HepG2 (cell line): ENCODE data around the gene CD9. TPM values are rescaled to one million over a fixed set of nuclear protein-coding genes. Genes with fewer than 3 reads are reported as not detected.

Experiments used
- ESRRA ChIP-seq: sonication (generic); formaldehyde crosslinking; IDR thresholded peaks from 2 replicates; pipeline ENCODE4 v1.5.1; 2020; ENCODE audit warnings: mild to moderate bottlenecking, low read depth, missing genetic modification reagents
- FOXA3 ChIP-seq: IDR thresholded peaks from 2 replicates; pipeline ENCODE4 v1.6.1; 2016; ENCODE audit warnings: missing genetic modification reagents, missing compliant biosample characterization
- GTF3A ChIP-seq: sonication (generic); formaldehyde crosslinking; conservative IDR thresholded peaks from 2 replicates; pipeline ENCODE4 v1.4.0; 2020; ENCODE audit warnings: mild to moderate bottlenecking, missing genetic modification reagents
- KDM1A ChIP-seq: IDR thresholded peaks from 2 replicates; pipeline ENCODE4 v1.6.1; 2016; ENCODE audit warnings: missing compliant biosample characterization
- MEIS2 ChIP-seq: sonication (generic); formaldehyde crosslinking; IDR thresholded peaks from 2 replicates; pipeline ENCODE4 v1.9.0; 2021; ENCODE audit warnings: mild to moderate bottlenecking, missing genetic modification reagents
- SIX1 ChIP-seq: sonication (generic); formaldehyde crosslinking; IDR thresholded peaks from 2 replicates; pipeline ENCODE4 v1.4.0; 2020; ENCODE audit warnings: missing genetic modification reagents, borderline replicate concordance
- SPEN ChIP-seq: sonication (generic); formaldehyde crosslinking; IDR thresholded peaks from 2 replicates; pipeline ENCODE4 v1.5.1; 2020; ENCODE audit warnings: low read depth, mild to moderate bottlenecking, missing genetic modification reagents
- ZMYM3 ChIP-seq: sonication (generic); formaldehyde crosslinking; IDR thresholded peaks from 2 replicates; pipeline ENCODE4 v1.5.1; 2020; ENCODE audit warnings: mild to moderate bottlenecking, missing genetic modification reagents
- ZNF430 ChIP-seq: sonication (generic); formaldehyde crosslinking; IDR thresholded peaks from 2 replicates; pipeline ENCODE4 v1.9.0; 2021; ENCODE audit warnings: mild to moderate bottlenecking, missing genetic modification reagents
- ZNF431 ChIP-seq: sonication (generic); formaldehyde crosslinking; IDR thresholded peaks from 2 replicates; pipeline ENCODE4 v1.9.0; 2022; ENCODE audit warnings: missing genetic modification reagents, low read depth, mild to moderate bottlenecking, borderline replicate concordance
- ZNF589 ChIP-seq: sonication (generic); formaldehyde crosslinking; conservative IDR thresholded peaks from 2 replicates; pipeline ENCODE4 v1.8.0; 2022; ENCODE audit warnings: mild to moderate bottlenecking, moderate library complexity, missing genetic modification reagents
- ZNF614 ChIP-seq: IDR thresholded peaks from 2 replicates; pipeline ENCODE4 v1.6.1; 2018; ENCODE audit warnings: missing biosample characterization, missing genetic modification reagents, inconsistent platforms, borderline replicate concordance
- ZNF772 ChIP-seq: sonication (generic); formaldehyde crosslinking; IDR thresholded peaks from 2 replicates; pipeline ENCODE4 v1.5.0; 2020; ENCODE audit warnings: mild to moderate bottlenecking, missing genetic modification reagents
- polyA plus RNA-seq, 8 experiments: library from polyadenylated mRNA; depleted of rRNA in 3 of 8; stranded (reverse) in 7 of 8; unstranded in 1 of 8; fragments of >200 nt; fragmentation: Illumina TruSeq in 4 of 8; extraction: Trizol in 4 of 8; gene quantifications; 2 replicates each; pipeline versions ENCODE4 v1.2.1 to v1.2.3, GENCODE V29; 2011 to 2016; ENCODE audit warnings: low read depth in 4 of 8, missing spikeins in 1 of 8, mixed read lengths in 1 of 8; ENCODE audit not compliant: insufficient read depth in 1 of 8
- total RNA-seq, 5 experiments: library from RNA; depleted of rRNA; stranded (reverse); fragments of >200 nt; fragmentation: Illumina TruSeq; extraction: Trizol; gene quantifications; 2 replicates each; pipeline ENCODE4 v1.2.3, GENCODE V29; 2016; ENCODE audit warnings: low read depth in 1 of 5
- TF ChIP-seq, protein P1 (sequence below): sonication (generic); formaldehyde crosslinking; IDR thresholded peaks from 2 replicates; pipeline ENCODE4 v1.4.0; 2020; ENCODE audit warnings: missing genetic modification reagents
- TF ChIP-seq, protein P2 (sequence below): sonication (generic); formaldehyde crosslinking; IDR thresholded peaks from 2 replicates; pipeline ENCODE4 v1.4.0; 2020; ENCODE audit warnings: mild to moderate bottlenecking, missing genetic modification reagents
- TF ChIP-seq, protein P3 (sequence below): sonication (generic); formaldehyde crosslinking; IDR thresholded peaks from 2 replicates; pipeline ENCODE4 v1.9.0; 2022; ENCODE audit warnings: missing genetic modification reagents, mild to moderate bottlenecking, borderline replicate concordance

Gene CD9
- total and polyA plus RNA-seq, 2 of the 13 experiments (the other 11 are each of a cell fraction or from before 2014, with no cell fraction given), result 5.8 to 38.3 TPM

- TF ChIP-seq, protein P1, sequence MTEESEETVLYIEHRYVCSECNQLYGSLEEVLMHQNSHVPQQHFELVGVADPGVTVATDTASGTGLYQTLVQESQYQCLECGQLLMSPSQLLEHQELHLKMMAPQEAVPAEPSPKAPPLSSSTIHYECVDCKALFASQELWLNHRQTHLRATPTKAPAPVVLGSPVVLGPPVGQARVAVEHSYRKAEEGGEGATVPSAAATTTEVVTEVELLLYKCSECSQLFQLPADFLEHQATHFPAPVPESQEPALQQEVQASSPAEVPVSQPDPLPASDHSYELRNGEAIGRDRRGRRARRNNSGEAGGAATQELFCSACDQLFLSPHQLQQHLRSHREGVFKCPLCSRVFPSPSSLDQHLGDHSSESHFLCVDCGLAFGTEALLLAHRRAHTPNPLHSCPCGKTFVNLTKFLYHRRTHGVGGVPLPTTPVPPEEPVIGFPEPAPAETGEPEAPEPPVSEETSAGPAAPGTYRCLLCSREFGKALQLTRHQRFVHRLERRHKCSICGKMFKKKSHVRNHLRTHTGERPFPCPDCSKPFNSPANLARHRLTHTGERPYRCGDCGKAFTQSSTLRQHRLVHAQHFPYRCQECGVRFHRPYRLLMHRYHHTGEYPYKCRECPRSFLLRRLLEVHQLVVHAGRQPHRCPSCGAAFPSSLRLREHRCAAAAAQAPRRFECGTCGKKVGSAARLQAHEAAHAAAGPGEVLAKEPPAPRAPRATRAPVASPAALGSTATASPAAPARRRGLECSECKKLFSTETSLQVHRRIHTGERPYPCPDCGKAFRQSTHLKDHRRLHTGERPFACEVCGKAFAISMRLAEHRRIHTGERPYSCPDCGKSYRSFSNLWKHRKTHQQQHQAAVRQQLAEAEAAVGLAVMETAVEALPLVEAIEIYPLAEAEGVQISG, result peak; percentile 8; the same call in 1 of the 2 replicates
- TF ChIP-seq ZMYM3 (CRISPR knock-in tag), result peak; percentile 22; the same call in 1 of the 2 replicates
- no peak for TF ChIP-seq ESRRA (CRISPR knock-in tag)
- TF ChIP-seq, protein P2, sequence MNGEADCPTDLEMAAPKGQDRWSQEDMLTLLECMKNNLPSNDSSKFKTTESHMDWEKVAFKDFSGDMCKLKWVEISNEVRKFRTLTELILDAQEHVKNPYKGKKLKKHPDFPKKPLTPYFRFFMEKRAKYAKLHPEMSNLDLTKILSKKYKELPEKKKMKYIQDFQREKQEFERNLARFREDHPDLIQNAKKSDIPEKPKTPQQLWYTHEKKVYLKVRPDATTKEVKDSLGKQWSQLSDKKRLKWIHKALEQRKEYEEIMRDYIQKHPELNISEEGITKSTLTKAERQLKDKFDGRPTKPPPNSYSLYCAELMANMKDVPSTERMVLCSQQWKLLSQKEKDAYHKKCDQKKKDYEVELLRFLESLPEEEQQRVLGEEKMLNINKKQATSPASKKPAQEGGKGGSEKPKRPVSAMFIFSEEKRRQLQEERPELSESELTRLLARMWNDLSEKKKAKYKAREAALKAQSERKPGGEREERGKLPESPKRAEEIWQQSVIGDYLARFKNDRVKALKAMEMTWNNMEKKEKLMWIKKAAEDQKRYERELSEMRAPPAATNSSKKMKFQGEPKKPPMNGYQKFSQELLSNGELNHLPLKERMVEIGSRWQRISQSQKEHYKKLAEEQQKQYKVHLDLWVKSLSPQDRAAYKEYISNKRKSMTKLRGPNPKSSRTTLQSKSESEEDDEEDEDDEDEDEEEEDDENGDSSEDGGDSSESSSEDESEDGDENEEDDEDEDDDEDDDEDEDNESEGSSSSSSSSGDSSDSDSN, result no peak
- TF ChIP-seq, protein P3, sequence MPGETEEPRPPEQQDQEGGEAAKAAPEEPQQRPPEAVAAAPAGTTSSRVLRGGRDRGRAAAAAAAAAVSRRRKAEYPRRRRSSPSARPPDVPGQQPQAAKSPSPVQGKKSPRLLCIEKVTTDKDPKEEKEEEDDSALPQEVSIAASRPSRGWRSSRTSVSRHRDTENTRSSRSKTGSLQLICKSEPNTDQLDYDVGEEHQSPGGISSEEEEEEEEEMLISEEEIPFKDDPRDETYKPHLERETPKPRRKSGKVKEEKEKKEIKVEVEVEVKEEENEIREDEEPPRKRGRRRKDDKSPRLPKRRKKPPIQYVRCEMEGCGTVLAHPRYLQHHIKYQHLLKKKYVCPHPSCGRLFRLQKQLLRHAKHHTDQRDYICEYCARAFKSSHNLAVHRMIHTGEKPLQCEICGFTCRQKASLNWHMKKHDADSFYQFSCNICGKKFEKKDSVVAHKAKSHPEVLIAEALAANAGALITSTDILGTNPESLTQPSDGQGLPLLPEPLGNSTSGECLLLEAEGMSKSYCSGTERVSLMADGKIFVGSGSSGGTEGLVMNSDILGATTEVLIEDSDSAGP (CRISPR knock-in tag), result peak; percentile 75; the same call in 1 of the 2 replicates
- TF ChIP-seq ZNF772 (CRISPR knock-in tag), result 0 out of 2 replicates have a peak, but pooled peaks have one; percentile 4
- TF ChIP-seq ZNF430, result no peak
- TF ChIP-seq ZNF589 (CRISPR knock-in tag), result 0 out of 2 replicates have a peak, but pooled peaks have one; percentile 10
- 0 out of 2 replicates have a peak, but pooled peaks have one; percentile 15 for TF ChIP-seq ZNF431 (CRISPR knock-in tag)
- no peak for TF ChIP-seq MEIS2
- TF ChIP-seq KDM1A (CRISPR knock-in tag), result 0 out of 2 replicates have a peak, but pooled peaks have one; percentile 18
- TF ChIP-seq GTF3A (CRISPR knock-in tag), result no peak
- TF ChIP-seq SIX1 (CRISPR knock-in tag), result no peak
- 0 out of 2 replicates have a peak, but pooled peaks have one; percentile 26 for TF ChIP-seq SPEN (CRISPR knock-in tag)
- no peak for TF ChIP-seq FOXA3 (CRISPR knock-in tag)
- TF ChIP-seq ZNF614 (CRISPR knock-in tag), result no peak
These were observed 79.4 kb downstream of the CD9 start (continued) for GRCh38 chr12:6279631-6280030.
